Endothelial cell of umbilical vein (primary cell): ENCODE results near the gene CSNK1G1. TPM values are rescaled to one million over a fixed set of nuclear protein-coding genes. Genes with fewer than 3 reads are reported as not detected.
"Not testable (repeated sequence)": the region's sequence is repeated elsewhere in the genome, so short reads cannot be mapped to it uniquely, and the experiment has no call there.

Experiments
- BruUV-seq: library from RNA; stranded (reverse); fragments of 400-500 nt; replicated peaks from 2 replicates; lab custom pipeline; 2021; lab: Mats Ljungman, UMichigan
- CTCF ChIA-PET: fragments of 300-600, 350-600 bp; sonication (Branson Sonifier 250); formaldehyde crosslinking; loops from one replicate; lab custom pipeline; 2021; ENCODE audit warnings: antibody characterized with exemption, inconsistent platforms; lab: Charles Lee
- POLR2A ChIA-PET: fragments of 300-600, 350-600 bp; sonication (Branson Sonifier 250); formaldehyde crosslinking; loops from one replicate; lab custom pipeline; 2021; ENCODE audit warnings: antibody characterized with exemption, inconsistent platforms; lab: Charles Lee
- DNase-seq: peaks from one replicate; pipeline ENCODE4 v3.0.0-alpha.2; 2011; ENCODE audit warnings: low read depth, low spot score
- FAIRE-seq: peaks from 2 replicates; lab custom pipeline; 2011; peaks lifted over from hg19 to GRCh38; lab: Jason Lieb, UNC
- H2AFZ ChIP-seq: 2 replicates; pipeline ENCODE4 v1.6.0; 2012; ENCODE audit warnings: low read depth, low read length, control low read depth, inconsistent platforms
- H3K27ac ChIP-seq: 2 replicates; pipeline ENCODE4 v1.5.1; 2011; ENCODE audit warnings: low read depth, mild to moderate bottlenecking, control low read depth, low read length, moderate library complexity; ENCODE audit not compliant: insufficient read depth
- H3K27me3 ChIP-seq, 2 experiments: 2 replicates each; pipeline versions ENCODE4 v1.6.0 to v1.6.1; 2011; ENCODE audit warnings: low read length in 2 of 2, mixed read lengths in 1 of 2; ENCODE audit not compliant: control insufficient read depth in 2 of 2, insufficient read depth in 2 of 2
- H3K36me3 ChIP-seq, 2 experiments: 2 replicates in 1 of 2; 3 replicates in 1 of 2; pipeline ENCODE4 v1.5.1; 2011; ENCODE audit warnings: low read length in 2 of 2, mild to moderate bottlenecking in 1 of 2, moderate library complexity in 1 of 2; ENCODE audit not compliant: control insufficient read depth in 2 of 2, insufficient read depth in 2 of 2; ENCODE audit errors: extremely low read depth in 1 of 2
- H3K4me1 ChIP-seq: 3 replicates; pipeline ENCODE4 v1.5.1; 2011; ENCODE audit warnings: mild to moderate bottlenecking, low read length; ENCODE audit not compliant: control insufficient read depth, insufficient read depth; ENCODE audit errors: extremely low read depth
- H3K4me2 ChIP-seq: 2 replicates; pipeline ENCODE4 v1.6.1; 2011; ENCODE audit warnings: low read length, control low read depth, mixed read lengths; ENCODE audit not compliant: insufficient read depth
- H3K4me3 ChIP-seq, 3 experiments: fragments of 200-600 bp in 1 of 3; sonication (generic), shearing (Covaris generic) in 1 of 3; replicated peaks in 1 of 3; 2 replicates each; pipeline ENCODE4 v1.5.1; 2011 to 2016; ENCODE audit warnings: control low read depth in 3 of 3, low read length in 3 of 3, mild to moderate bottlenecking in 2 of 3, inconsistent platforms in 1 of 3, low read depth in 1 of 3, moderate library complexity in 1 of 3; ENCODE audit not compliant: insufficient read depth in 1 of 3
- H3K79me2 ChIP-seq: 2 replicates; pipeline ENCODE4 v1.6.0; 2012; ENCODE audit warnings: low read length, inconsistent platforms; ENCODE audit not compliant: control insufficient read depth, insufficient read depth
- H3K9ac ChIP-seq: replicated peaks from 2 replicates; pipeline ENCODE3; 2011; ENCODE audit warnings: low read length, control low read depth; ENCODE audit not compliant: insufficient read depth; ENCODE audit errors: extremely low read depth
- H3K9me1 ChIP-seq: replicated peaks from 3 replicates; pipeline ENCODE4 v1.6.0; 2011; ENCODE audit warnings: mild to moderate bottlenecking, low read length; ENCODE audit not compliant: control insufficient read depth, insufficient read depth; ENCODE audit errors: extremely low read depth
- H3K9me3 ChIP-seq: replicated peaks from 2 replicates; pipeline ENCODE4 v1.5.1; 2012; ENCODE audit warnings: low read length, inconsistent platforms; ENCODE audit not compliant: control insufficient read depth, insufficient read depth
- H4K20me1 ChIP-seq: replicated peaks from 2 replicates; pipeline ENCODE3; 2011; ENCODE audit warnings: mild to moderate bottlenecking, low read length; ENCODE audit not compliant: control insufficient read depth, insufficient read depth; ENCODE audit errors: extremely low read depth
- EZH2 ChIP-seq: IDR thresholded peaks from 2 replicates; pipeline ENCODE4 v1.6.1; 2012; ENCODE audit warnings: borderline replicate concordance, low read depth, mild to moderate bottlenecking, moderate library complexity, low read length, inconsistent platforms; ENCODE audit not compliant: severe bottlenecking
- FOS ChIP-seq: IDR thresholded peaks from 2 replicates; pipeline ENCODE4 v1.6.1; 2011; ENCODE audit warnings: mild to moderate bottlenecking, low read length, moderate library complexity, borderline replicate concordance; ENCODE audit not compliant: insufficient read depth
- GATA2 ChIP-seq: IDR thresholded peaks from 2 replicates; pipeline ENCODE4 v1.7.0; 2011; ENCODE audit warnings: low read depth, mild to moderate bottlenecking, moderate library complexity, mixed read lengths, low read length; ENCODE audit not compliant: insufficient read length, insufficient read depth
- JUN ChIP-seq: IDR thresholded peaks from 2 replicates; pipeline ENCODE4 v1.6.1; 2011; ENCODE audit warnings: borderline replicate concordance, low read depth; ENCODE audit not compliant: insufficient read length, insufficient read depth
- MYC ChIP-seq: IDR thresholded peaks from one replicate; pipeline ENCODE4 v1.6.1; 2011; ENCODE audit warnings: mild to moderate bottlenecking, low read depth, low read length
- POLR2A ChIP-seq: IDR thresholded peaks from 2 replicates; pipeline ENCODE4 v1.6.1; 2012; ENCODE audit warnings: low read depth, mild to moderate bottlenecking, control low read depth, low read length
- POLR2AphosphoS5 ChIP-seq: IDR thresholded peaks from 2 replicates; pipeline ENCODE4 v1.6.1; 2012; ENCODE audit warnings: low read depth, mild to moderate bottlenecking, control low read depth, low read length, moderate library complexity; ENCODE audit not compliant: insufficient read depth
- dilution Hi-C: fragments of 300-500 bp; cut with MboI; formaldehyde crosslinking; loops from one replicate; pipeline ENCODE4 v1.15.0; 2019; ENCODE audit warnings: low sequenced_read_pairs; ENCODE audit not compliant: extremely low pct_ligation_motif_present
- intact Hi-C: fragments of 100-400 bp; cut with micrococcal nuclease; formaldehyde crosslinking; loops from one replicate; pipeline ENCODE4 v1.10.0; 2022
- polyA plus RNA-seq, 4 experiments: library from polyadenylated mRNA; depleted of rRNA in 3 of 4; stranded (reverse) in 3 of 4; unstranded in 1 of 4; fragments of >200 nt; gene quantifications; 2 replicates each; pipeline versions ENCODE4 v1.2.1 to v1.2.3, GENCODE V29; 2011 to 2012; ENCODE audit warnings: missing spikeins in 1 of 4
- total RNA-seq: library from RNA; stranded (reverse); gene quantifications from 2 replicates; pipeline ENCODE4 v1.2.3, GENCODE V29; 2021
- TF ChIP-seq, protein P1 (sequence below), 2 donors: IDR thresholded peaks; 1 replicate in 1 of 2; 2 replicates in 1 of 2; pipeline ENCODE4 v1.5.1; 2011; ENCODE audit warnings: low read length in 2 of 2, mild to moderate bottlenecking in 2 of 2, moderate library complexity in 2 of 2, control low read depth in 1 of 2, inconsistent platforms in 1 of 2, low read depth in 1 of 2; ENCODE audit not compliant: insufficient read depth in 1 of 2; ENCODE audit errors: extremely low read depth in 1 of 2
- TF ChIP-seq, protein P2 (sequence below): IDR thresholded peaks from 2 replicates; pipeline ENCODE4 v1.6.1; 2011; ENCODE audit not compliant: insufficient read depth, insufficient read length

Gene CSNK1G1
- total and polyA plus RNA-seq, 2 donors (not counting 3 experiments of a cell fraction or from before 2014, with no cell fraction given), result 9.0 to 31.7 TPM

DNA sequence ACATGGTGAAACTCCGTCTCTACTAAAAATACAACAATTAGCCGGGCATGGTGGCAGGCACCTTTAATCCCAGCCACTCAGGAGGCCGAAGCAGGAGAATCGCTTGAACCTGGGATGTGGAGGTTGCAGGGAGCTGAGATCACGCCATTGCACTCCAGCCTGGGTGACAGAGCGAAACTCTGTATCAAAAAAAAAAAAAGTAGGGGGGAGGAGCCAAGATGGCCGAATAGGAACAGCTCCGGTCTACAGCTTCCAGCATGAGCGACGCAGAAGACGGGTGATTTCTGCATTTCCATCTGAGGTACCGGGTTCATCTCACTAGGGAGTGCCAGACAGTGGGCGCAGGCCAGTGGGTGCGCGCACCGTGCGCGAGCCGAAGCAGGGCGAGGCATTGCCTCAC, 29.5 kb downstream of the CSNK1G1 start:
- H3K36me3 ChIP-seq, H3K4me2 ChIP-seq, POLR2A ChIA-PET, CTCF ChIA-PET, H3K27ac ChIP-seq, DNase-seq, H3K4me3 ChIP-seq, H3K27me3 ChIP-seq, intact Hi-C loops, H3K9me1 ChIP-seq, dilution Hi-C loops, H2AFZ ChIP-seq, H3K4me1 ChIP-seq, BruUV-seq, H3K9me3 ChIP-seq, H3K9ac ChIP-seq, H4K20me1 ChIP-seq, H3K79me2 ChIP-seq, FAIRE-seq: not testable (repeated sequence)

DNA sequence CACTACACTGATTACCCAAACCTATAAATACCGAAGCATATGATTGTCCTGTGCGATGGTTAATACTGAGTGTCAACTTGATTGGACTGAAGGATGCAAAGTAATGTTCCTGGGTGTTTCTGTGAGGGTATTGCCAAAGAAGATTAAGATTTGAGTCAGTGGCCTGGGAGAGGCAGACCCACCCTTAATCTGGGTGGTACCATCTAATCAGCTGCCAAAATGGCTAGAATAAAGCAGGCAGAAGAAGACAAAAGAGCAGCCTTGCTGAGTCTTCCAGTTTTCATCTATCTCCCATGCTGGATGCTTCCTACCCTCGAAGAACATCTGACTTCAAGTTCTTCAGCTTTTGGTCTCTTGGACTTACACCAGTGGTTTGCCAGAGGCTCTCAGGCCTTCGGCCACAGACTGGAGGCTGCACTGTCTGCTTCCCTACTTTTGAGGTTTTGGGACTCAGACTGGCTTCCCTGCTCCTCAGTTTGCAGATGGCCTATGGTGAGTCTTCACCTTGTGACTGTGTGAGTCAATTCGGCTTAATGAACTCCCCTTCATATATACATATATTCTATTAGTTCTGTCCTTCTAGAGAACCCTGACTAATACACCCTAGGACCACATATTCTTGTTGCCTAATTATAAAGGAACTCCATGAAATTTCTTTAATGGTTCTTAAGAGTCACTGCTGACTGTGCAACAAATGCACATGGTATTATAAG, 31.7 kb downstream of the CSNK1G1 start:
- Histone ChIP-seq H3K4me2 (no peak overlapping the region), H3K79me2 (peaks cover 14% of the 10 kb centered on the region), H3K27ac (no peak overlapping the region), H3K9me1 (no peaks in the 10 kb centered on the region), H3K36me3 (no peaks in the 10 kb centered on the region), H3K9ac (no peak overlapping the region), H3K27me3 (no peaks in the 10 kb centered on the region), H3K9me3 (no peaks in the 10 kb centered on the region), H3K4me3 (no peak overlapping the region), H2AFZ (no peak overlapping the region), H4K20me1 (no peaks in the 10 kb centered on the region), H3K4me1 (no peaks in the 10 kb centered on the region)
- intact Hi-C loops, result no loop called here
- ChIA-PET CTCF (interaction anchor here (1.4 kb wide), 2 partner anchors 14 to 76 kb away, joined by 3 to 5 read pairs; no protein-coding TSS in a partner anchor), POLR2A (no interaction called here)
- dilution Hi-C loops, result no loop called here
- no peak for TF ChIP-seq MYC
- no peak for TF ChIP-seq FOS
- TF ChIP-seq GATA2, result no peak
- no peak for TF ChIP-seq JUN
- no peak for TF ChIP-seq EZH2
- TF ChIP-seq, protein P1, sequence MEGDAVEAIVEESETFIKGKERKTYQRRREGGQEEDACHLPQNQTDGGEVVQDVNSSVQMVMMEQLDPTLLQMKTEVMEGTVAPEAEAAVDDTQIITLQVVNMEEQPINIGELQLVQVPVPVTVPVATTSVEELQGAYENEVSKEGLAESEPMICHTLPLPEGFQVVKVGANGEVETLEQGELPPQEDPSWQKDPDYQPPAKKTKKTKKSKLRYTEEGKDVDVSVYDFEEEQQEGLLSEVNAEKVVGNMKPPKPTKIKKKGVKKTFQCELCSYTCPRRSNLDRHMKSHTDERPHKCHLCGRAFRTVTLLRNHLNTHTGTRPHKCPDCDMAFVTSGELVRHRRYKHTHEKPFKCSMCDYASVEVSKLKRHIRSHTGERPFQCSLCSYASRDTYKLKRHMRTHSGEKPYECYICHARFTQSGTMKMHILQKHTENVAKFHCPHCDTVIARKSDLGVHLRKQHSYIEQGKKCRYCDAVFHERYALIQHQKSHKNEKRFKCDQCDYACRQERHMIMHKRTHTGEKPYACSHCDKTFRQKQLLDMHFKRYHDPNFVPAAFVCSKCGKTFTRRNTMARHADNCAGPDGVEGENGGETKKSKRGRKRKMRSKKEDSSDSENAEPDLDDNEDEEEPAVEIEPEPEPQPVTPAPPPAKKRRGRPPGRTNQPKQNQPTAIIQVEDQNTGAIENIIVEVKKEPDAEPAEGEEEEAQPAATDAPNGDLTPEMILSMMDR (IDR thresholded peaks at IDR 0.05; ENCODE audit: extremely low read depth in 1 of 2, insufficient read depth in 1 of 2, low read depth in 1 of 2, low read length in 2 of 2), result no peak
- TF ChIP-seq, protein P2, sequence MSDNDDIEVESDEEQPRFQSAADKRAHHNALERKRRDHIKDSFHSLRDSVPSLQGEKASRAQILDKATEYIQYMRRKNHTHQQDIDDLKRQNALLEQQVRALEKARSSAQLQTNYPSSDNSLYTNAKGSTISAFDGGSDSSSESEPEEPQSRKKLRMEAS, result no peak
- no peak for TF ChIP-seq POLR2AphosphoS5
- TF ChIP-seq POLR2A, result no peak
- BruUV-seq, result no TSS peak
- peak; percentile 78 for FAIRE-seq
- no peak for DNase-seq
